Endothelial cell of umbilical vein (primary cell): ENCODE measurements around the gene ERGIC1. TPM values are rescaled to one million over a fixed set of nuclear protein-coding genes. Genes with fewer than 3 reads are reported as not detected.

Experiments
- BruUV-seq: library from RNA; stranded (reverse); fragments of 400-500 nt; replicated peaks from 2 replicates; lab custom pipeline; 2021; lab: Mats Ljungman, UMichigan
- CTCF ChIA-PET: fragments of 300-600, 350-600 bp; sonication (Branson Sonifier 250); formaldehyde crosslinking; loops from one replicate; lab custom pipeline; 2021; ENCODE audit warnings: antibody characterized with exemption, inconsistent platforms; lab: Charles Lee
- POLR2A ChIA-PET: fragments of 300-600, 350-600 bp; sonication (Branson Sonifier 250); formaldehyde crosslinking; loops from one replicate; lab custom pipeline; 2021; ENCODE audit warnings: antibody characterized with exemption, inconsistent platforms; lab: Charles Lee
- DNase-seq: peaks from one replicate; pipeline ENCODE4 v3.0.0-alpha.2; 2011; ENCODE audit warnings: low read depth, low spot score
- FAIRE-seq: peaks from 2 replicates; lab custom pipeline; 2011; peaks lifted over from hg19 to GRCh38; lab: Jason Lieb, UNC
- H2AFZ ChIP-seq: 2 replicates; pipeline ENCODE4 v1.6.0; 2012; ENCODE audit warnings: low read depth, low read length, control low read depth, inconsistent platforms
- H3K27ac ChIP-seq: 2 replicates; pipeline ENCODE4 v1.5.1; 2011; ENCODE audit warnings: low read depth, mild to moderate bottlenecking, control low read depth, low read length, moderate library complexity; ENCODE audit not compliant: insufficient read depth
- H3K27me3 ChIP-seq, 2 experiments: 2 replicates each; pipeline versions ENCODE4 v1.6.0 to v1.6.1; 2011; ENCODE audit warnings: low read length in 2 of 2, mixed read lengths in 1 of 2; ENCODE audit not compliant: control insufficient read depth in 2 of 2, insufficient read depth in 2 of 2
- H3K36me3 ChIP-seq, 2 experiments: 2 replicates in 1 of 2; 3 replicates in 1 of 2; pipeline ENCODE4 v1.5.1; 2011; ENCODE audit warnings: low read length in 2 of 2, mild to moderate bottlenecking in 1 of 2, moderate library complexity in 1 of 2; ENCODE audit not compliant: control insufficient read depth in 2 of 2, insufficient read depth in 2 of 2; ENCODE audit errors: extremely low read depth in 1 of 2
- H3K4me1 ChIP-seq: 3 replicates; pipeline ENCODE4 v1.5.1; 2011; ENCODE audit warnings: mild to moderate bottlenecking, low read length; ENCODE audit not compliant: control insufficient read depth, insufficient read depth; ENCODE audit errors: extremely low read depth
- H3K4me2 ChIP-seq: 2 replicates; pipeline ENCODE4 v1.6.1; 2011; ENCODE audit warnings: low read length, control low read depth, mixed read lengths; ENCODE audit not compliant: insufficient read depth
- H3K4me3 ChIP-seq, 3 experiments: fragments of 200-600 bp in 1 of 3; sonication (generic), shearing (Covaris generic) in 1 of 3; replicated peaks in 1 of 3; 2 replicates each; pipeline ENCODE4 v1.5.1; 2011 to 2016; ENCODE audit warnings: control low read depth in 3 of 3, low read length in 3 of 3, mild to moderate bottlenecking in 2 of 3, inconsistent platforms in 1 of 3, low read depth in 1 of 3, moderate library complexity in 1 of 3; ENCODE audit not compliant: insufficient read depth in 1 of 3
- H3K79me2 ChIP-seq: 2 replicates; pipeline ENCODE4 v1.6.0; 2012; ENCODE audit warnings: low read length, inconsistent platforms; ENCODE audit not compliant: control insufficient read depth, insufficient read depth
- H3K9ac ChIP-seq: replicated peaks from 2 replicates; pipeline ENCODE3; 2011; ENCODE audit warnings: low read length, control low read depth; ENCODE audit not compliant: insufficient read depth; ENCODE audit errors: extremely low read depth
- H3K9me1 ChIP-seq: replicated peaks from 3 replicates; pipeline ENCODE4 v1.6.0; 2011; ENCODE audit warnings: mild to moderate bottlenecking, low read length; ENCODE audit not compliant: control insufficient read depth, insufficient read depth; ENCODE audit errors: extremely low read depth
- H3K9me3 ChIP-seq: replicated peaks from 2 replicates; pipeline ENCODE4 v1.5.1; 2012; ENCODE audit warnings: low read length, inconsistent platforms; ENCODE audit not compliant: control insufficient read depth, insufficient read depth
- H4K20me1 ChIP-seq: replicated peaks from 2 replicates; pipeline ENCODE3; 2011; ENCODE audit warnings: mild to moderate bottlenecking, low read length; ENCODE audit not compliant: control insufficient read depth, insufficient read depth; ENCODE audit errors: extremely low read depth
- CTCF ChIP-seq, 2 donors: IDR thresholded peaks; 1 replicate in 1 of 2; 2 replicates in 1 of 2; pipeline ENCODE4 v1.5.1; 2011; ENCODE audit warnings: low read length in 2 of 2, mild to moderate bottlenecking in 2 of 2, moderate library complexity in 2 of 2, control low read depth in 1 of 2, inconsistent platforms in 1 of 2, low read depth in 1 of 2; ENCODE audit not compliant: insufficient read depth in 1 of 2; ENCODE audit errors: extremely low read depth in 1 of 2
- EZH2 ChIP-seq: IDR thresholded peaks from 2 replicates; pipeline ENCODE4 v1.6.1; 2012; ENCODE audit warnings: borderline replicate concordance, low read depth, mild to moderate bottlenecking, moderate library complexity, low read length, inconsistent platforms; ENCODE audit not compliant: severe bottlenecking
- FOS ChIP-seq: IDR thresholded peaks from 2 replicates; pipeline ENCODE4 v1.6.1; 2011; ENCODE audit warnings: mild to moderate bottlenecking, low read length, moderate library complexity, borderline replicate concordance; ENCODE audit not compliant: insufficient read depth
- JUN ChIP-seq: IDR thresholded peaks from 2 replicates; pipeline ENCODE4 v1.6.1; 2011; ENCODE audit warnings: borderline replicate concordance, low read depth; ENCODE audit not compliant: insufficient read length, insufficient read depth
- MAX ChIP-seq: IDR thresholded peaks from 2 replicates; pipeline ENCODE4 v1.6.1; 2011; ENCODE audit not compliant: insufficient read depth, insufficient read length
- MYC ChIP-seq: IDR thresholded peaks from one replicate; pipeline ENCODE4 v1.6.1; 2011; ENCODE audit warnings: mild to moderate bottlenecking, low read depth, low read length
- POLR2A ChIP-seq: IDR thresholded peaks from 2 replicates; pipeline ENCODE4 v1.6.1; 2012; ENCODE audit warnings: low read depth, mild to moderate bottlenecking, control low read depth, low read length
- POLR2AphosphoS5 ChIP-seq: IDR thresholded peaks from 2 replicates; pipeline ENCODE4 v1.6.1; 2012; ENCODE audit warnings: low read depth, mild to moderate bottlenecking, control low read depth, low read length, moderate library complexity; ENCODE audit not compliant: insufficient read depth
- dilution Hi-C: fragments of 300-500 bp; cut with MboI; formaldehyde crosslinking; loops from one replicate; pipeline ENCODE4 v1.15.0; 2019; ENCODE audit warnings: low sequenced_read_pairs; ENCODE audit not compliant: extremely low pct_ligation_motif_present
- intact Hi-C: fragments of 100-400 bp; cut with micrococcal nuclease; formaldehyde crosslinking; loops from one replicate; pipeline ENCODE4 v1.10.0; 2022
- polyA plus RNA-seq, 4 experiments: library from polyadenylated mRNA; depleted of rRNA in 3 of 4; stranded (reverse) in 3 of 4; unstranded in 1 of 4; fragments of >200 nt; gene quantifications; 2 replicates each; pipeline versions ENCODE4 v1.2.1 to v1.2.3, GENCODE V29; 2011 to 2012; ENCODE audit warnings: missing spikeins in 1 of 4
- total RNA-seq: library from RNA; stranded (reverse); gene quantifications from 2 replicates; pipeline ENCODE4 v1.2.3, GENCODE V29; 2021

Gene ERGIC1
- total and polyA plus RNA-seq, 2 donors (not counting 3 experiments of a cell fraction or from before 2014, with no cell fraction given), result 105 to 109 TPM

GRCh38 chr5:172926008-172926523, 92.0 kb downstream of the ERGIC1 start:
- FAIRE-seq (no peak), DNase-seq (no peak)
- H3K27ac ChIP-seq, result no peak overlapping the region
- H3K36me3 ChIP-seq, result peaks cover 0 to 10% of the 10 kb centered on the region in 2 experiments
- CTCF ChIA-PET, result interaction anchor here (2.4 kb wide), 1 partner anchor 15 kb away, joined by 7 read pairs; no protein-coding TSS in a partner anchor
- no peak overlapping the region for H3K9ac ChIP-seq
- no peaks in the 10 kb centered on the region for H3K79me2 ChIP-seq
- TF ChIP-seq POLR2A (no peak), POLR2AphosphoS5 (no peak), CTCF (IDR thresholded peaks at IDR 0.05; ENCODE audit: extremely low read depth in 1 of 2, insufficient read depth in 1 of 2, low read depth in 1 of 2, low read length in 2 of 2) (no peak), JUN (no peak), FOS (no peak), MAX (no peak), EZH2 (no peak), MYC (no peak)
- intact Hi-C loops, result no loop called here
- H3K27me3 ChIP-seq, result no peaks in the 10 kb centered on the region
- H3K4me1 ChIP-seq, result peaks cover 20% of the 10 kb centered on the region
- no peak overlapping the region for H3K4me2 ChIP-seq
- no peak overlapping the region for H3K4me3 ChIP-seq
- no peaks in the 10 kb centered on the region for H3K9me3 ChIP-seq
- no TSS peak for BruUV-seq
- no peaks in the 10 kb centered on the region for H4K20me1 ChIP-seq
- POLR2A ChIA-PET, result no interaction called here
- no peaks in the 10 kb centered on the region for H3K9me1 ChIP-seq
- H2AFZ ChIP-seq, result no peak overlapping the region
- dilution Hi-C loops, result no loop called here
